ENCODE results near the gene SACM1L.

DNA sequence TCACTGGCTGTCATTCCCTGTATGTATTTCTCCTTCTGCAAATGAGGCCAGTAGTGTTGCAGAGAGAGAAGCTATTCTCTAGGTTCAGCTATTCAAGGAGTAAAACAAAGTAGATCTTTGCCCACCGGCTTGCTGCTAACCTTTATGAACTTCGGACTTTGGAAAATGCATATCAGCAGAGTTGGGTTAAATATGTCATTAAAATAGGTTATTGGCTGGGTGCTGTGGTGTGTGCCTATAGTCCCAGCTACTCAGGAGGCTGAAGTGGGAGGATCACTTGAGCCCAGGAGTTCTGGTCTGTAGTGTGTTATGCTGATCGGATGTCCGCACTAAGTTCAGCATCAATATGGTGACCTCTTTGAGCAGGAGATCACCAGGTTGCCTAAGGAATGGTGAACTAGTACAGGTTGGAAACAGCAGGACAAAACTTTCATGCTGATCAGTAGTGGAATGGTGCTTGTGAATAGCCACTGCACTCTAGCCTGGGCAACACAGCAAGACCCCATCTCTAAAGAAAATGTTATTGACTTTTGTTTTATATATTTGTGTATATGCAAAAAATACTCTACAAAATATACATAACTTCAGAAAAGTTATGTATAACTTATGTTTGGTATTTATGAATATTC lies 53.4 kb downstream of the SACM1L start:
- TF ChIP-seq CTCF (IDR thresholded peaks at IDR 0.05) (no peak), POLR2A (IDR thresholded peaks at IDR 0.05) (no peak), EP300 (IDR thresholded peaks at IDR 0.05) (no peak)

All from tibial nerve (tissue), 4 donors.